Measurements from ENCODE around the gene RAI1.

- TF ChIP-seq CTCF (IDR thresholded peaks at IDR 0.05): no peak
- TF ChIP-seq POLR2A (IDR thresholded peaks at IDR 0.05): no peak
- TF ChIP-seq EP300 (IDR thresholded peaks at IDR 0.05): no peak
- TF ChIP-seq POLR2AphosphoS5 (IDR thresholded peaks at IDR 0.05): no peak
These were observed 120.7 kb downstream of the RAI1 start for GRCh38 chr17:17801800-17802481.

Data from sigmoid colon (tissue), 4 donors.